NCI-H226 (cell line): Measurements from ENCODE around the gene DENND4B.

Source experiments
- DNase-seq: peaks from one replicate; pipeline ENCODE4 v3.0.0-alpha.2; 2015

The DENND4B gene

DNA sequence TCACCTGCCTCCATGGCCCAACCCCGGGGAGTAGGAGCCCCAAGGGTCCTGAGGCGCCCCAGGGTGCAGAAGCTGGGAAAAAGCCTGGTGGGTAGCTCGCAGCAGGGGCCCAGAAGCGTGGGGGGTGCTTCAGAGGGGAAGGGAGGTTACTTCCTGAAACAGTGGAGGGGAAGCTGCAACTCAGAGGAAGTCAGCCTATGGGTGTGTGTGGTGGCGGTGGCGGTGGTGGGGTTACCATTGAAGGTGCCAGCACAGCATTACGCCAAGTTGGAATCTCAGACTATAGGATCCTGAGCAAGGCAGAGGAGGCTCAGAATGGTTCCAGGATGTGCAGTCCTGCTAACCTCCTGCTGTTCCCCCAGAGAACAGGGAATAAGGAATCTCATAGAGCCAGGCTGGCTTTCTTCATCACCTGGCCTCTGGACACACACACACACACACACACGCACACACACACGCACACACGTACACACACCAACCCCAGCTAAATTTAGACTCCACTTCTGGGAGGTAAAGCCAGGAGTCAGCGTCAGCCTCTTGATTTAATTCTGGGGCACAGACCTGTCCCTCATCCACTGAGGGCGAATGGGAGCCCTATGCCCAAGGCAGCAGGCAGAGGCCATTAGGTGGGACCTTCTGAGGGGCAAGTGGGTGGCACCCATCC is 1.3 kb downstream of the DENND4B start:
- no peak for DNase-seq

DNA sequence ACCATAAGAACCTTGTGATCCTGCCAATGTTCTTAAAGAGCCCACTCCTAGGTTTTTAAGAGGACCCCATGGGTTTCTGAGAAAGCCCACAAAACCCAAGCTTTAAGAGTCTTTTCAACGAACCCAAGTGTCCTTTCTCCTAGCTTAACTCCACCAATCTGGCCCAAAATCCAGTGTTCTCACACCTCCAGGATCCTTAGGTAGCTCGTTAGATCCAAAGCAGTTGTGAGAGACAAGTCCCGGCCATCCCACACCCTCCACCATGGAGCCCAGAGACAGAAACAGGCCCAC is 1.7 kb downstream of the DENND4B start:
- DNase-seq, result no peak

GRCh38 chr1:153944005-153944826 is 2.3 kb downstream of the DENND4B start:
- DNase-seq, result no peak

GRCh38 chr1:153942766-153943549 is 3.6 kb downstream of the DENND4B start:
- no peak for DNase-seq

- no peak for DNase-seq
These were observed 4.4 kb downstream of the DENND4B start for GRCh38 chr1:153941826-153942725.

DNA sequence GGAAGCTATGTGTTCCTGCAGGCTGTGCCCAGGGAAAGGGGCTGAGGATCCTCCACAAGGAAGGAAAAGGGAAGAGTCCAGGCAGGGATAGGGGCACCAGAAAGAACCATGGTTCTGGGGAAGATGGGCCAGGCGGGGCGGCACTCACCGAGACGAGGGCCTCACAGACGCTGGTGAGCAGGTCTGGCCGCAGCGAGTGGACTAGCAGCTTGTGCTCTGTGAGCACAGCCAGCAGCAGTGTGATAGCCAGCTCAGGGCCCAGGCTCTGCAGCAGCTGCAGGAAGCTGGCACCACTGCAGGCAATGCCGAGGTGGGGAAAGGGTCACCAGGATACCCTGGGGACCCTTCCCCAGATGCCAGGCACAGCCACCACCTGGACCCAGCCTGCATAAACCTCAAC is 5.8 kb downstream of the DENND4B start:
- DNase-seq, result no peak

DNA sequence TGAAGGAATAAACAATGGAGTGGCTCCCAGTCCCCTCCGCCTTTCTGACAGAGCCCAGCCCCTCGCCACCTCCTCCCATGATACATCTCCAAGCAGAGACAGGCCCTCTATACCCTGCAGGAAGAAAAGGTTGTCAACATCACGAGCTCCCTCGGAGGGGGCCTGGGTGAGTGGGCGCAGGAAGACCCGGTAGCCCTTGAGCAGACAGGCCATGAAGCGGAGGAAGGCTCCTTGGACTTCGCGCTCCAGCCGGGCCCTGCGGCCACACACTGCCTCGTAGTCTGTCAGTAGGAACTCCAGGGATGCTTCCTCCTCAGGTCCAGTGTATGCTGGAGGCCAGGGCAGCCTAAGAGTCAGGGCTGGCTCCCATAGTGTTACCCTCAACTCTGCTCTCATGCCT is 7.0 kb downstream of the DENND4B start:
- no peak for DNase-seq

DNA sequence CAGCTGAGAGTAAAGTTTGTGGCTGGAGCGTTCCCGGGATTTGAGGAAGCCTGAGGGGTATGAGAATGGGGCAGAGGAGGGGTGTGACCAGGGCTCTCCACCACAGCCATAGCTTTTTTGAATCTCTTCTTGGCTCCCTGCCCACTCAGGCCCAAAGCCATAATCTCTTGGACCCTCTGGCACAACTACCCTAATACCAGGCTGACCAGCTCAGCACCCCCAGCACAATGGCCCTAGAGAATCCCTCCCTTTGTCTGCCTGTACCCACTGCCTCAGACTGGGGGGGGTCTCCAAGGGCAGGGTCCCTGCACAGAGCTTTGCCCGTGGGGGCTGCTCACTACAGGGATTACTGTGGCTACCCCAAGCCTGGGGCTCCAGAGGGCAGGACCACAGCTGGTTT is 7.5 kb downstream of the DENND4B start:
- no peak for DNase-seq

DNA sequence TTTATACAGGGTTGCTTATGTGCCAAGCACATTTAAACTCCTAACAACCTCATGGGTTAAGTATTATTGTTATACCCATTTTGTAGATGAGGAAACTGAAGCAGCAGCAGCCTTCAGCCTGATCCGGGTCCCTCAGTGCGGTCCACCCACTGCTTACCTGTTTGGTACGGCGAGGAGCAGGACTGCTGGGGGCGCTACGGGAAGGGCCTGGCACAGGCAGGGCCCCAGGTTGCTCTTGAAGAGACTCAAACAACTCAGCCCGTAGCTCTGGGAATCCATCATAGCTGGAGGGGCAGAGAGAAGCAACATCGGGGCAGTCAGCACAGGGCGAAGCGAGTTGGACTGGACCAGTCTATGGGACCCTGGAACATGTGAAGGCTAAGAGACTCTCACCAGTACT is 9.2 kb downstream of the DENND4B start:
- DNase-seq, result no peak

- DNase-seq, result no peak
These were observed 10.3 kb downstream of the DENND4B start for GRCh38 chr1:153936011-153936802.

DNA sequence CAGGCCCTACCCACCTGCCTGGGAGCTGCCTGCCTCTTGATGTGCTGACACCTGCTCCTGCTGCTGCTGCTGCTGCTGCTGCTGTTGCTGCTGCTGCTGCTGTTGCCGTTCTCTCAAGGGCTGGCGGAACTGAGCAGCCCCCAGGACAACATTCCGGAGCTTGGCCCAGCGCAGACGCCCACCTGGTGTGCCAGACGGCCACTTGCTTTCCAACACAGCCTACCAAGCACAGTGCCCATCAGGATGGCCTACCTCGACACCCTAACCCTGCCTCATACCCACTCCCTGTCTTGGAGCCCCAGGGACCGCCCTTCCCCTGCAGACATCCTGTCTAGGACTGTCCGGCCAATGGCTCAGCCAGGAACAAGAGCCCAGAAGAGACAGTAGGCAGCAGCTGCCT is 11.8 kb downstream of the DENND4B start:
- no peak for DNase-seq

DNA sequence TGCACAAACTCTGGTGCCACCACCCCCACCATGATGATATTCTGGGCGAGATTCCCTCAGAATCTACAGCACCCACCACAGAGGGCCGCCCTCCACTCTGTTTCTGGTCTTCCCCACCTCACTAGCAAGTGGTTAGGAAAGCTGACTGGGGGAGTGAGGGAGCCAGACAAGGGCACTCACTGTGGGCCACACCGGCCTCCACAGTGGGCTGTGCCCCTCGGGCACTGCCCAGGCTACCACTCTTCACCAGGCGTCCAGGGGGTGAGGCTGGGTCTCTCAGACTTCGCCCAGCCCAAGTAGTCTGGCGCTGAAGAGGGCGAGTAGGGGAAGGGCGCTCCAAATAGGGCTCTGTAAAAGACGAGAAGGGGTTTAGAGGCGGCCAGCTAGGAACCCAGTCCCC is 12.6 kb downstream of the DENND4B start:
- no peak for DNase-seq

GRCh38 chr1:153933430-153933829 is 13.1 kb downstream of the DENND4B start:
- DNase-seq, result no peak

DNA sequence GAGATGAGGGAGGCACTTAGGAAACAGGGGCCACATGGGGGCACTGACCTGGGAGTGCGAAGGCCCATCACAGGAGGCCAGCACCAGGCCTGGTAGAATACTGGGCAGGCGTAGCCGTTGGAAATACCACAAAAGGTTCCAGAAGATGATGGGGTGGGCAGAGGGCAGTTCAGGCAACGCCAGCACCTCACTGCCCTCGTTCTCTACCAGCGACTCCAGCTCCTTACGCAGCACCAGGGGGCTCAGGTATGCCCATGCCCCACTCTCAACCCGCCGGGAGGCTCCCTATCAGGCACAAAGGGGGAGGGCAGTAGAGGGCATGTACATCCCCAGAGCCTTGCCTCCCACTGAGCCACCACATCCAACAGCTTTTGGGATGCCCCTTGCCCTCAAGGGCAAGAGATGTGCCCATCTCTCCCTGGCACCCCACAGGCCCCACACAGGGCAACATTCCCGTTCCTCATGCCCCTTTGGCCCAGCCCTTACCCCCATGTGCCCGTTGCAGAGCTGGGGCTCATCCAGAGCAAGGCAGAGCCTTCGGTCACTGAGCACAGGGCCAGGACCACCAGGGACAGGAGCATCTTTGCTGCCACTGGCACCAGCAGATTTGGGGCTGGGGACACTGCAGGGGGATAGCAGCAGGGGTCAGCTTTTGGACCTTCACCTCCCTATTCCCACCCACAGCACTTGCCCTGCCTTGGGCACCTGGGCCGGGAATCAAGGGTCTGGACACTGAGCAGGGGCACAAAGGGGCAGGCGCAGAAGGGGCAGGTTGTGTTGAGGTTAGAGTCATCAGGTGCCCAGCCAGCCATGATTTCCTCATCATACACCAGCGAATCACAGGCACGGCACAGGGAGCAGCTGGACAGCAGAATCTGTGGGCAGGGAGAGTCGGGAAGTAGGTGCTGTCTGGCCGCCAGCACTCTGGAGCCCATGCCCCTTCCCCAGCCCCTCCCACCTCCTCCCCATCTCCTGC is 14.1 kb downstream of the DENND4B start:
- DNase-seq, result no peak

GRCh38 chr1:153929981-153930948 is 16.3 kb downstream of the DENND4B start:
- DNase-seq, result no peak

- DNase-seq, result no peak
These were observed 17.1 kb downstream of the DENND4B start for GRCh38 chr1:153929426-153929825.

- no peak for DNase-seq
These were observed 17.7 kb downstream of the DENND4B start for GRCh38 chr1:153928791-153929341.

DNA sequence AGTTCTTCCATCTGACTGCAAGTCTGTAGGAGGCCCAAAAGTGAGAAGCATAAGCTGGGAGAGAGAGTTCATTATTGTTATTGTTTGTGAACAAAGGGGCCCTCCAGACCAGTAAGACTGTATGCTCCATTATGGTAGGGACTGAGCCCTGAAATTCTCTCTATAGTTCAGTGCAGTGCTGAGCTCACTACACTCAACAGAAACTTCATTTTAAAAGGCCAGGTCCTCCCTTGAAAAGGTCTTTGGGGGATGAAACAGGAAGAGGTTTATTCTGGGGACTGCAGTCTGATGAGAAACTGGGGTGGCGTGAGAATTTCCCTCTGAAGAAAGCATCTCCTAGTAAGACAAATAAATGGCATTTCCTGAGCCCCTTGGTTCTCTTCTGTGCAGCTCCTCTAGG is 18.3 kb downstream of the DENND4B start:
- DNase-seq, result no peak

DNA sequence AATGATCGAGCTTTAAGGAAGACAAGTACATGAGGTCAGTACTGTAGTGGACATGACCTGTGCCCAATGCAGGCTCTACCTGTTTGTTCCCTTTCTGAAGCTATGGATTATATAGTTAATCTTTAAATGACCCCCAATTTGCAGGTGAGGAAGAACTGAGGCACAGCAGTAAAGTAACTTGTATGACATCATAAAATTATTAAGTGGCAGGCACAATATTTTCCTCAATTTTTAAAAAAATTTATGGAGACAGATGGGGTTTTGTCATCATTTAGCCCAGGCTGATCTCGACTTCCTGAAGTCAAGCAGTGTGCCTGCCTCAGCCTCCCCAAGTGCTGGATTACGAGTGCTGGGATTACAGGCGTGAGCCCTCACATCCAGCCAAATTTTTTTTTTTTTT is 20.1 kb downstream of the DENND4B start:
- DNase-seq, result no peak
